Activated T-cell treated with anti-CD3 and anti-CD28 coated beads, Interleukin-2, amount 50 U/mL, for 1 hour (primary cell): ENCODE data around the gene ZNF534.
"Not testable (repeated sequence)": the region's sequence is repeated elsewhere in the genome, so short reads cannot be mapped to it uniquely, and the experiment has no call there.

Experiments
- DNase-seq: peaks from one replicate; pipeline ENCODE4 v3.0.0-alpha.2; 2020

The ZNF534 gene

DNA sequence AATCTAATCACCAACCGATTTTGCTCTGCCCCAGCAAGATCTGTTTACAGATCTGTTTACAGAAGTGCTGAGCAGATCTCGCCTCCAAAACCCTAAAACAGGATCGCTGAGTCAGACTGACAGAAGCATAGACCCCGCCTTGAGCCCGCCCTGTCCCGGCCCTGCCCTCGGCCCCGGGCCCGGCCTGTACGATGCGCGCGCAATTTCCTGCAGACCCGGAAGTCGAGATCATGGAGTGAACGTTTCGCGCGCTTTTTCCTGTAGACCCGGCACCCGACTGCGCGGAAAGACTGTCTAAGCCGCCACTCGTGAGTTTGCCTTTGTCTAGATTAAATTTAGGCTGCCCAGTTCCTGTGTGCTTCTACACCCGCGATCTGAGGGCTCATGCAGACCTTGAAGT lies at the start of gene ZNF534:
Gene ZNF534 (plus strand): TSS at position 212 of the 400 bp plus-strand sequence. CDS start 2,327 bp downstream, outside the sequence.
- no peak for DNase-seq

DNA sequence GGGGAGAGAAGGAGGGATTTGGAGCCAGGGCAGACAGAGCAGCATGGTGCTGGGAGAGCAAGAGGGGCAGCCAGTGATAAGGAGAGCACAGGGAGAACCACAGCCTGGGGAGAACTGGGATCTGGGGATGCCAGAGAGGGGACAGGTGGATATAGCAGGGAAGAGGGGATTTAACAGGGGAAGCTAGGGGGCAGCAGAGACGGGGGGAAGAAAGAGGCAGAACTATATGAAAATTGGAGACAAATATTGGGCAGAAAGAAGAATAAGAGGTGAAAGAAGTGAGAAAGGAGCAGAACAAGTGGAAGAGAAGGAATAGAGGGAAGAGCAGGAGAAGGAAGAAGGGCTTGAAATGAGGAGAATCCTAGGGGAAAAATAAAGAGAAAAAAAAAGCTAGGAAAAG lies 37.8 kb upstream of the ZNF534 start:
- DNase-seq = no peak

DNA sequence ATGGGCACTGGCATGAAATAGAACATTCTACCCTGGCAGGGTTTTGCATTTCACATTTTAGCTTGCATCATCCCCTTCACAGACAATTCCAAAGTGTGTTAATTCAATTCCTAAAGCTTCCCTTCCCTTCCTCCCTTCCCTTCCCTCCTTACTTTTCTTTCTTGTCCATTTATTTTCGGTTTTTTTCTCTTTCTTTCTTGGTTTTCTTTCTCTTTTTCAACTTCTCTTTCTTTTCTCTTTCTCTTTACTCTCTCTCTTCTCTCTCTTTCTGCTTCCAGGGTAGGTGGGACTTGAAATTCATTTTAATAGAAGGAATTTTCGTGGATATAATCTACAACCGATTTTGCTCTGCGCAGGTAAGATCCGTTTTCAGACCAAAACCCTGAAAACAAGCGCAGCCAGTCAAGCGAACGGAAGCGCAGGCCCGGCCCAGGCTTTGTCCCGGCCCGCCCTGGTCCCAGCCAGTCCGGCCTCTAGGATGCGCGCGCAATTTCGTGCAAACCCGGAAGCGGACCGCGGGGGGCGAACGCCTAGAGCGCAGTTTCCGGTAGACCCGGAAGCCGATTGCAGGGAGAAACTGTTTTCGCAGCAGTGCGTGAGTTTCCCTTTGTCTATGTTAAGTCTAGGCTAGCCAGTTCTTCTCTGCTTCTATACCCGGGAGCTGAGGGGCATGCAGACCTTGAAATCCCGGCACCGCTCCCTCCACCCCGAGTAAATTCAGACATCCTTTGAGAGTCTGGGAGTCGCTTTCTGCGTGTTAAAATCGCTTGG lies 31.5 kb upstream of the ZNF534 start, which contains the start of gene ZNF528:
Gene ZNF528 (plus strand): TSS at position 540 of the 771 bp plus-strand sequence. CDS start 4,165 bp downstream, outside the sequence.
- DNase-seq = peak; percentile 91

- DNase-seq = no peak
Observed at GRCh38 chr19:52398081-52398441, 30.9 kb upstream of the ZNF534 start.

DNA sequence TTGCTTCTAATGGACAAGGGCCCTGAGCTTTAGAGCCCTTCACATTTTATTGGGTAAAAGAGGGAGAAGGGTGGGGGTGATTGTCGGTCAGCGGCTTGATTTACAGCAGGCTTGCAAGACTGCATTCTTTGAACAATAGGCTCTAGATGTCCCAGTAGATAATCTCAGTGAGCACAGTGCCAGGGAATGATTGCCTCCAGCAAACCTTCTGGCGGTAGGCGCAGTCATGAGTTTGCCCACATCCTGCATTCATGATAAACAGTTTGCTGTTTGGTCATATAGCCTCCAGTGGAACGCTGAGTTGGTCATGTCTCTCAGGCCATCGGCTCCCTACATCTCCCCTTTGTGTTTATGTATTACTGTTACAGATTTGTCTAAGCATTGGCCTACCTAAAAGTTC lies 18.7 kb upstream of the ZNF534 start:
- no peak for DNase-seq

- DNase-seq = no peak
Observed at GRCh38 chr19:52415711-52416110, 13.2 kb upstream of the ZNF534 start.

GRCh38 chr19:52442179-52442578 lies 13.2 kb downstream of the ZNF534 start:
- DNase-seq = no peak

DNA sequence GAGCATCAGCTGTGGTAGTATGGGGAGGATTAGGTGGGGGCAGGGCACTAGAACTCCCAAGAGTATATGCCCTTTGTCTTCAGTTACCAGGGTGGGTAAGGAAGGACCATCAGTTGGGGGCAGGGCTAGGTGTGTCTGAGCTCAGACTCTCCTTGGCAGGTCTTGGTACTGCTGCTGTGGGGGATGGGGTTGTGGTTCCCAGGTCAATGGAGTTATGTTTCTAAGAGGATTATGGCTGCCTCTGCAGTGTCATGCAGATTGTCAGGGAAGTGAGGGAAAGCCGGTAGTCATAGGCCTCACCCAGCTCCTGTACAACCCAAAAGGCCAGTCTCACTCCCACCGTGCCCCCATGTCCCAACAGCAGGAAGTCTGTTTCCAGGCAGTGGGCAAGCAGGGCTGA lies 15.6 kb downstream of the ZNF534 start:
- DNase-seq = no peak

DNA sequence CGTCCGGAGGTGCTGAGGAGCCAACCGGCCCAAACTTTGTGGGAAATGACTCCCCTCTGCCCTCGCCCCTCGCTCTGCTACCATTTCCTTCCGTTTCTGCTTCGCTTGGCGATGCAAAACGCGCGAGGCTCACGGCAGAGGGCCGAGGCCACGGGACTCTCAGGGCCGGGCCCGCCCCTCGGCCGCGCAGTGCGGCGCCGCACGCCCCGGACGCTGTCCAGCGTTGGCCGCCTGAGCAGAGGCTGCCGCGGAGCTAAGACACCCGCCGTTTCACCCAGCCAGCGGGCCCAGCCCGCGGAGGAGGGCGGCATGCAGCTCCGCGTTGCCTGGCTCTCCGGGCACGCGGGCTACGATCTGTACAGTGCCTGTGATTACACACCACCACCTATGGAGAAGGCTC lies 22.3 kb downstream of the ZNF534 start:
- no peak for DNase-seq

- peak; percentile 56 for DNase-seq
Observed at GRCh38 chr19:52453324-52454094, 24.6 kb downstream of the ZNF534 start, which contains the start of gene ZNF578. Gene ZNF578 (plus strand): TSS chr19:52453553. CDS start chr19:52501846, 48,293 bp downstream.

GRCh38 chr19:52464798-52465470 lies 36.0 kb downstream of the ZNF534 start:
- DNase-seq = no peak

GRCh38 chr19:52473655-52474350 lies 44.9 kb downstream of the ZNF534 start:
- DNase-seq = no peak

DNA sequence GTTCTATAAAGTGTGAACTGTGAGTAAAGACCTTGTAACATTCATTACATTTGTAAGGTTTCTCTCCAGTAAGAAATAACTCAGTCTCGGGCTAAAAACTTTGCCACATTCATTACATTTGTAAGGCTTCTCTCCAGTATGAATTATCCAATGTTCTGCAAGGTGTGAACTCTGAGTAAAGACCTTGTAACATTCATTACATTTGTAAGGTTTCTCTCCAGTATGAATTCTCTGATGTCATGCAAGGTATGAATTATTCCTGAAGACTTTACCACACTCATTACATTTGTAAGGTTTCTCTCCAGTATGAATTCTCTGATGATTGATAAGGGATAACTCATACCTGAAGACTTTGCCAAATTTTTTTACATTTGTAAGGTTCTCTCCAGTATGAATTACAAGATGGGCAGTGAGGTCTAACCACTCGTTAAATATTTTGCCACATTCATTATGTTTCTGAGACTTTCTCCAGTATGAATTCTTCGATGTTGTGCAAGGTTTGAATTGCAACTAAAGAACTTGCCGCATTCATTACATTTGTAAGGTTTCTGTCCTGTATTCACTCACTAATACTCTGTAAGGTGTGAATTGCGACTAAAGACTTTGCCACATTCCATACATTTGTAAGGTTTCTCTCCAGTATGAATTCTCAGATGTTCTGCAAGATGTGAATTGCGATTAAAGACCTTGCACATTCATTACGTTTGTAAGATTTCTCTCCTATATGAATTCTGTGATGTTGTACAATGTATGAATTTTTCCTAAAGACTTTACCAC lies 45.6 kb downstream of the ZNF534 start:
- DNase-seq = no peak

- not testable (repeated sequence) for DNase-seq
Observed at GRCh38 chr19:52484111-52484743, 55.3 kb downstream of the ZNF534 start.

DNA sequence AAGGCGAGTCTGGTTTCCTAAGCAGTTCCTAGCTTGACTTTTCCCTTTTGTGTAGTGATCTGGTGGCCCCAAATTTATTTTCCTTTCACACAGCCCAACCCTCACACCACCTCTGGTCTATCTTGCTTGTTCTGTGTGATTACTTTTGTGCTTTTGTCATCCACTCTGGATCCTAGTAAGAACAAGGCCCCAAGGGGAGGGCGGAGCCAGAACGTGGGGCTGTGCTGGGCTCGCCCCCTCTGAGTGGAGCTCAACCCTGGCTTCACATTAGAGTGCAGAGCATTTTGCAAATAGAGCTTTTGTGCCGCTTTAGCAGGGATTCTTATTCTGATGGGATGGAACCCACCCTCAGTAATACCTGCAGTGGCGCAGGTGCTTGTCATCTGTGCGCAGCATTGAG lies 56.1 kb downstream of the ZNF534 start:
- DNase-seq = not testable (repeated sequence)

- not testable (repeated sequence) for DNase-seq
Observed at GRCh38 chr19:52485561-52486240, 56.8 kb downstream of the ZNF534 start.

GRCh38 chr19:52492201-52492993 lies 63.4 kb downstream of the ZNF534 start:
- no peak for DNase-seq

GRCh38 chr19:52492994-52493470 lies 64.1 kb downstream of the ZNF534 start:
- no peak for DNase-seq

DNA sequence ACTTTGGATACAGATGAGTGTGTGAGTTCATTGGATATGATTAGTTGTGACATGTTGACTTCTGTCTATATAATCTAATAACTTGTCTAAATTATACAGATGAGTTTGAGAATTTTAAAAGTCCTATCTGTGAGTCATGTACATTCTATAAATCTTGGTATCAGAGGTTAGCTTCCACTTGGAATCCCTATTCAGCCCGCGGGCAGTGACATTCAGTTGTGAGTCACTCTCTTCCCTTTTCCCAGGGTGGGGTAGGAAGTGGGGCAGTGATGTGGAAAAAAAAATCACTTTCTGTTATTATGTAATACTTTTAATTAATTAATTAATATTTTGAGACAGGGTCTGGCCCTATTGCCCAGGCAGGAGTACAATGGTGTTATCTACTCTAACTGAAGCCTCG lies 65.6 kb downstream of the ZNF534 start:
- no peak for DNase-seq

- no peak for DNase-seq
Observed at GRCh38 chr19:52498571-52498970, 69.6 kb downstream of the ZNF534 start.
